Renal pelvis (tissue), 4 donors: ENCODE data around the gene NANOS3. TPM values are rescaled to one million over a fixed set of nuclear protein-coding genes. Genes with fewer than 3 reads are reported as not detected.
A peak's percentile ranks its signal among the peaks of the same experiment; 100 is the strongest.

Experiments used
- DNase-seq: peaks from one replicate; pipeline ENCODE4 v3.0.0-alpha.2; 2013
- polyA plus RNA-seq, 3 donors: library from polyadenylated mRNA; unstranded; fragments of 120-200 nt; gene quantifications; one replicate each; pipeline ENCODE4 v1.2.1, GENCODE V29; 2013; ENCODE audit not compliant: insufficient read length in 3 of 3

NANOS3 gene
- polyA plus RNA-seq, 3 donors: 1.6 to 2.5 (median 1.6) TPM

- DNase-seq: peak; percentile 67
Observed at GRCh38 chr19:13884726-13885591, 8.0 kb downstream of the NANOS3 start.

DNA sequence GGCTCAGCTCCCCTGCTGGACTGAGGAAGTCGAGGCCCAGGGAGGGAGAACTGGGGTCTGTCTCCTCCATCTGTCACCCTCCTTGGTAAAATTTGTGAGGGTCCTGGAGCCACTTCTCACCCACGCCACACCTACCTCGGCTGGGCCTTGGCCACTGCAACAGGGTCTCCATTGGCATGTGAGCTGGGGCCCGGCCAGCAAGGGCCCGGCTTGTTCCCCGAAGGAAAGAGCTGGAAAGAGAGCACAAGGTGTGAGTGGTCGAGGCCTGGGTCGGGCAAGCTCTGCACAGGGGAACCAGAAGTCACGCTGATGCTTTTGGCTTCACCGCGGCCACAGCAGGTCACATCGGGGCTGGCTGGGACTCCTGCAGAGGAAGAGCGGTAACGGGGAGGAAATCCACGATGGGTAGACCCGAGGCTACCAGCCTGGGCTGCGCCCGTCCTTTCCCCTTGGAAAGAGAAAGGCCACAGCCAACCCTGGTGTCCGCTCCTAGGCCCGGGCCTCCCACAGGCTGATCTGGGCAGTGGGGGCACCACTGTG is 9.0 kb downstream of the NANOS3 start:
- DNase-seq: no peak

- DNase-seq: no peak
Observed at GRCh38 chr19:13887018-13887436, 10.1 kb downstream of the NANOS3 start.

- no peak for DNase-seq
Observed at GRCh38 chr19:13887517-13887916, 10.6 kb downstream of the NANOS3 start.

GRCh38 chr19:13888281-13888680 is 11.3 kb downstream of the NANOS3 start:
- DNase-seq: no peak

- no peak for DNase-seq
Observed at GRCh38 chr19:13890136-13890535, 13.2 kb downstream of the NANOS3 start.

DNA sequence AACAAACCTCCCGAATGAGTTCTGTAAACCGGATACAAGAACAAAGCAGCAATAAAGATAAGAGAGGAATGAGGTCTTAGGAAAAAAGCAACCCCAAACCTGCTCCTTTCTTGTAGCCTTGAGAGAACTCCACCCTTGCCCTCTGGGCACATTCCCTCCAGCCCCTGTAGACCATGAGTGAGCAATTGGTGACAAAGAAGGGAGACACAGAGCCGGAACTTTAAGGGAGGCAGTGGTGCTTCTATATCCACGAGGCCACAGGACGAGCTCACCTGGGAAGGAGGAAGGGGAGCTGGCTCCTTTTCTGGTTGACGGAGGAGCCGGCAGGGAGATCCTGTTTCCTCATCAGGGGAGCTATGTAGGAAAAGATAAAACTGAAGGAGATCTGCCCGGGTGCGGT is 15.9 kb downstream of the NANOS3 start:
- no peak for DNase-seq

DNA sequence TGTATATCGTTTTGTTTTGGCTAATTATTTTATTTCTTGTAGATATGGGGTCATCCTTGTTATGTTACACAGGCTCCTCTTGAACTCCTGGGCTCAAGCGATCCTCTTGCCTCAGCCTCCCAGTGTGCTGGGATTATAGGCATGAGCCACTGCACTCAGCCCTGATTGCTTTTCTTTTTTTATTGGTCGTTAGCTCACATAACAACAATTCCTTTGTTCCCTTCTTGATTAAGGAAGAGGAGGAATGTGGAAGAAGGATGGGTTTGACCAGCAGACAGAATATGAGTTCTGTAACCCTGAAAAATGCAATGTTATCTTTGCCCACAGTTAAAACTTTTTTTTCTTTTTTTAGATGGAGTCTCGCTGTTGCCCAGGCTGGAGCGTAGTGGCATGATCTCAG is 17.6 kb downstream of the NANOS3 start:
- no peak for DNase-seq

- DNase-seq: no peak
Observed at GRCh38 chr19:13896227-13896626, 19.3 kb downstream of the NANOS3 start.

DNA sequence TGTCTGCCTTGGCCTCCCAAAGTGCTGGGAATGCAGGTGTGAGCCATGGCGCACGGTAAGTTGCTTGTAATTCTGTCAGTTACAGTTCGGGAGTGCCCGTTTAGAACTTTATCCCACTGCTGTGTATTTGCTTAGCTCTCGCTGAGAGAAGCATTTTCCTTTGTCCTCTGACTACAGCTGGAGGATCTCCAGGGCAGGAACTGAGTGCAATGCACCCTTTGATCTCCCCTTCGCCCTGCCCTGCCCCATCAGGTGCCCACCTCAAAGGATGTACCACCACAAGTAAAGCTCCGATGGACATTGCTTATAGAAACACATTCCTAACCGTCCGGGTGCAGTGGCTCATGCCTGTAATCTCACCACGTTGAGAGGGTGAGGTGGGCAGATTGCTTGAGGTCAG is 22.5 kb downstream of the NANOS3 start:
- no peak for DNase-seq

DNA sequence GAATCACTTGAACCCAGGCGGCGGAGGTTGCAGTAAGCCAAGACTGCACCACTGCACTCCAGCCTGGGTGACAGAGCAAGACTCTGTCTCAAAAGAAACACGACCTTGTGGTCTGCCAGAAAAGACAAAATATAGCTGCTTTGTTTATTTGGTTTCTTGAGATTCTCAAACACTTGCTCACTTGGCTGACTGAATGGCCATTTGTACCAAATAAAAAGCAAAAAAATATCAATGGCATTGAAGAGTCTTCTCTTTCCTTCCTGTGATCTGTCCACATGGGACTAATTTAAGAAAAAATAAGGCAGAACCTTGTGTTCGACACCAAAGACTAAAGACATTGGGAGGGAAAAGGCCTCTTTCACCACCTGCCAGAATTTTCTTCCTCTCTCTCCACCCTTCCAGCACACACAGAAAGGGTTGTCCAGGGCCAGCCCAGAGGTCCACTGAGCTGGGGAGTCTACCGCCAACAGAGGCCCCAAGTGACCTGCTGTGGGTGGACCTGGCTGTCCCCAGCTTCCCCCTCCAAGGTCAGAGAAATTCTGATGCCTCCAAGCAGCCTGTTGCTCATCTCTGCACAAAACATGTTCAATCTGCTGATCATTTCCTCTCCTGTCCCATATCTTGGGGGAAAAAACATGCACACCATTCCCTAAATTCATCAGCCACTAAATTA is 23.1 kb downstream of the NANOS3 start:
- no peak for DNase-seq

GRCh38 chr19:13902993-13903555 is 26.1 kb downstream of the NANOS3 start:
- DNase-seq: no peak

DNA sequence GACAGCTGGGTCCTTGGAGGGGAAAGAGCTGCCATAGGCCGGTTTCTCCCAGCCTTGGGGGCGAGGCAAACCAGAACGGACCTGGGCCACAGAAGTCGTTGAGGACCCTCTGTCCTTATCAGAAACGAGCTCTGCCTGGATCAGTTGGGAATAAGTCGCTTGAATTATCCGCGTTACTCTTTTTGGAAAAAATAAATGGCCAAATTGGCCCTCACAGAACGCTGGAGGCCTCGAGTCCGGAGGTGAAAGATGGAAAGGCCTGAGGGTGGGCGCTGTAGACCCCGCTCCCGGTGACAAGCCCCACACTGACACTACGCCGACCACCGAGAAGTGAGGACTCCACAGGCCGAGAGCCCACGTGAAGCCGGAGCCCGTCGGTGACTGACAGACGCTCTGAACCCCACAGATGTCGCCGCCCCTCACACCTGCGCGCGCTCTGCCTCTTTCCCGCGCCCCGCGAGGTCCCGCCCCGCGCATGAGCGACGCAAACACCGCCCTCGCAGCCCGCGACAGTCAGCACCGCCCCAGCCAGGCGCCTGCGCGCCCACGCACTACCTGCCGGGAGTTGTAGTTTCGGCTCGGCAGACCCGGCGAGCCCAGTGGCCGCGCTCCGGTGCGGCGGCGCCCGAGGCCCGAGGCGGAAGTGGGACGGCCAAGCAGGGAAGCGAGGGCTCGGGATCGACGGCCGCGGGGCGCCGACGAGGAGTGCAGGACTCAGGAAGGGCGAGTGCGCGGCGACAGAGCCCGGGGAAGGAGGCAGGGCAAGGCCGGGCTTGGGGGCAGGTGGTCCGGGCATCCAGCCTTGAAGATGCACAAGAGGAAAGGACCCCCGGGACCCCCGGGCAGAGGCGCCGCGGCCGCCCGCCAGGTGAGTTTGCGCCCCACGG is 28.9 kb downstream of the NANOS3 start, which contains the start of the genes BRME1 and CC2D1A:
Gene BRME1 (minus strand): TSS at position 484 of the 887 bp plus-strand sequence. CDS start 1,225 bp downstream, outside the sequence.
Gene CC2D1A (plus strand): TSS at position 568 of the 887 bp plus-strand sequence. CDS start 241 bp downstream, at position 809.
- peak; percentile 87 for DNase-seq

DNA sequence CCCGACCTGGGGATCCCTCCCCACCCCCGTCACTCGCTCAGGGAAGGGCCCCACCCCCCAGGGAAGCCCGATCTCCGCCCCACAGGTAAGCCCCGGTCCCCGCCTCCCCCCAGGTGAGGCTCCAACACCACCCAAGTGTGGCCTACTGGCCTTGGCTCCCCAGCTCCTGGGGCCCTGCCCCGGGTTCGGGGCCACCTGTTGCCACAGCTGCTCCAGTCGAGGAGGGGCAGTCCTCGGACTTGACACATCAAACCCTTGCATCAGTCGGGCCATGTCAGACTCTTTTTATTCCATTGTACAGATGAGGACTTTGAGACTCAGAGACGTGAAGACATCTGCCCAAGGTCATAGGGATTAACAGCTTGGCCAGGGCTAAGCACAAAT is 29.6 kb downstream of the NANOS3 start:
- no peak for DNase-seq

DNA sequence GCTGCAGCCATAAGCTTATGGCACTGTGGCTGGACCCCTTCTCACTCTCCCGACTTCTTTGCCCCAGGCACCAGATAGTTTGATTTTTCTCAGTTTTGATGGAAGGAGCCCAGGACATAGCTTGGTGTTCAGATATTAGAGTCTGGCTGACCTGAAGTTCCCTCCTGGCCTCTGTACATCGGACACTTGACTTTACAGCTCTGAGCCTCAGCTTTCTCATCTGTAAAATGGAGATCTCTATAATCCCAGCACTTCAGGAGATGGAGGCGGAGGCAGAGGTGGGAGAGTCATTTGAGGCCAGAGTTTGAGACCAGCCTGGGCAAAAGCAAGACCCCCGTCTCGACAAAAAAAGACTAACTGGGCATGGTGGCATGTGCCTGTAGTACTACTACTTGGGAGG is 30.0 kb downstream of the NANOS3 start:
- DNase-seq: no peak

DNA sequence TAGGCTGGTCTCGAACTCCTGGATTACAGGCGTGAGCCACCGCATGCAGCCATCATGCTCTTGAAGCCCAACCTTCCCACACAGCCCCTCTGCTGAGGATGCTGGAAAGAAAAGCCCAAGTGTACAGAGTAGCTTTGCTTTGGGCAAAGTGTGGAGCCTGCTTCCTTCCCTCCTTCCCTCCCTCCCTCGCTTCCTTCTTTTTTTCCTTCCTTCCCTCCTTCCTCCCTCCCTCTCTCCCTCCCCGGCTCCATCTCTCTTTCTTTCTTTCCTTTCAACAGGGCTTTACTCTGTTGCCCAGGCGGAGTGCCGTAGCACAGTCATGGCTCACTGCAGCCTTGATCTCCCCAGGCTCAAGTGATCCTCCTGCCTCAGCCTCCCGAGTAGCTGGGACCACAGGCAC is 31.7 kb downstream of the NANOS3 start:
- DNase-seq: no peak

DNA sequence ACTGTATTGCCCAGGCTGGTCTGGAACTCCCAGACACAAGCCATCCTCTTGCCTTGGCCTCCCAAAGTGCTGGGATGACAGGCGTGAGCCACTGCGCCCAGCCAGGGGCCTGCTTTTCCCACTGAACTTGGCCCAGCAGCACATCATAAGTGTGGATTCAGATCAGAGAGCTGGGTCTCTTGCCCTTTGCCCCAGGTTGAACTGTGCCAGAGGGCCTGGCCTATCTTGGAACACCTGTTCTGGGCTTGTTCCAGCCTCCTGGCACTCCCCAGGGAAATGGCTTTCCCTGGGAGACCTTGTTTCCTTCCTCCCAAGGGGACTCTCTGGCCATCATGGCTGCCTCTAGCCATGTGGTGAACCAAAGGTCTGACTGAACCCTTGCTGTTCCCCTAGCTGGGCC is 32.5 kb downstream of the NANOS3 start:
- DNase-seq: no peak

- no peak for DNase-seq
Observed at GRCh38 chr19:13913352-13913751, 36.4 kb downstream of the NANOS3 start.

DNA sequence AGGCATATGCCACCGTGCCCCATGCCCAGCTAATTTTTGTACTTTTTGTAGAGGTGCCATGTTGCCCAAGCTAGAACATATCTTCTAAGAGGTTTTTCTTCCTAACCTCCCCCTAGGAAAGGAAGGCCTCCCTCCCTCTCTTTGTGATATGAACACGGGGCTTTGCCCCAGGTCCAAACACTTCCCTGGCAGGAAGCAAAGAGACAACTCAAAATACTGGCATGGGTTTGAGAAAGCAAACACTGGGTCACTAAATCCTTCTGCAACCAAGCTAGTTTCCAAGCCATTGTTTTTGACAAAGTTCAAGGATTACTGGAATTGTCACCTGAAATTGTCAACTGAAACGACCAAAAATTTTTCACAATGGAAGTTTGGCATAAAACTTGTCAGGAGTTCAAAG is 37.8 kb downstream of the NANOS3 start:
- DNase-seq: no peak

DNA sequence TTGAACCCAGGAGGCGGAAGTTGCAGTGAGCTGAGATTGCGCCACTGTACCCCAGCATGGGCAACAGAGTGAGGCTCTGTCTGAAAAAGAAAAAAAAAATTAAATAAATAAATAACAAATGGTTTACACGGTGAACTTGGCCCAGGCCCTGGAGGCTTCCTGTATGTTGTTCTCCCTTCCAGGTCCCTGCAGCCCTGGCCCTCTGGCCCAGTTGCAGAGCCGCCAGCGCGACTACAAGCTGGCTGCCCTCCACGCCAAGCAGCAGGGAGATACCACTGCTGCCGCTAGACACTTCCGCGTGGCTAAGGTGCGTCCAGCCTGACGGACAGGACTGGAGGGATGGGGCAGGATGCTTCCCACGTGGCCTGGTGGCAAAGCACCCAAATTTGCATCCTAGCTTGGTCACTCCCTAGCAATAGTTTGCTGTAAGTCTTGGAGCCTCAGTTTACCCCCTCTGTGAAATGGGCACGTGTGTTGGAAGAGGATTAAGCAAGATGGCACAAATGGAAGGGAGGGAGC is 41.0 kb downstream of the NANOS3 start:
- no peak for DNase-seq

DNA sequence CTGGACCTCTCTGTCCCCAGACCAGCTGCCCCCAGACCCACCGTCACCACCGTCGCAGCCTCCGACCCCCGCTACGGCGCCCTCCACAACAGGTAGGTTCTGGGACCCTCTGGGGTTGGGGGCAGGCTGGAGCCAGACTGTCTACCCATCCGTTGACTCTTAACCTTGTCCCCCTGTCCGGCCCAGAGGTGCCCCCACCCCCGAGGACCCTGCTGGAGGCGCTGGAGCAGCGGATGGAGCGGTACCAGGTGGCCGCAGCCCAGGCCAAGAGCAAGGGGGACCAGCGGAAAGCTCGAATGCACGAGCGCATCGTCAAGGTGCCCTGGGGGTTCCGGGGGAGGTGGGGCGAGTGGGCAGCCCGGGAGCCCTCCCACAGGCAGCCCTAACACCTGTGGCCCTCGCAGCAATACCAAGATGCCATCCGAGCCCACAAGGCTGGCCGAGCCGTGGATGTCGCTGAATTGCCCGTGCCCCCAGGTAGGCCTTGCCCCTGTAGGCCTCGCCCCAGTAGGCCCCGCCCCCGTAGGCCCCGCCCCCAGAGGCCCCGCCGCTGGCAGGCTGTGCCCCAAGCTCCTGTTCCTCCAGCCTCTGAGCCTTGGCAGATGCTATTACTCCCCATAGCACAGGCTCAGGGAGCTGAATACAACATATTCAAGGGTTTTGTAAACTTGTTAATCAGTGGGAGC is 41.9 kb downstream of the NANOS3 start:
- DNase-seq: no peak
